ENCODE data around the gene CALM3. TPM values are rescaled to one million over a fixed set of nuclear protein-coding genes. Genes with fewer than 3 reads are reported as not detected.
A peak's percentile ranks its signal among the peaks of the same experiment; 100 is the strongest.

The CALM3 gene
- polyA plus RNA-seq, 1 of the 3 experiments (the other 2 are of a cell fraction) = 495 TPM

- peak; percentile 4 for DNase-seq
- Histone ChIP-seq H3F3A (replicated peaks; ENCODE audit: insufficient read depth) (peaks cover 7% of the 10 kb centered on the region), H3K27ac (ENCODE audit: low read depth in 2 of 2, low read length in 1 of 2) (no peak overlapping the region; a peak in 1 of 4 replicates), H2AFZ (ENCODE audit: low read depth) (no peak overlapping the region), H3K9me3 (no peaks in the 10 kb centered on the region), H4K20me1 (ENCODE audit: insufficient read depth) (no peaks in the 10 kb centered on the region; the same call in 1 of the 2 replicates), H3K79me2 (ENCODE audit: insufficient read depth) (peaks cover 1% of the 10 kb centered on the region; the same call in 1 of the 2 replicates), H3K9ac (no peak overlapping the region), H3K4me2 (no peak overlapping the region), H3K4me1 (ENCODE audit: control insufficient read depth in 1 of 2, insufficient read depth in 2 of 2, low read depth in 1 of 2, low read length in 1 of 2) (peaks cover 0 to 16% of the 10 kb centered on the region in 2 experiments; a peak in 2 of 4 replicates), H3K36me3 (replicated peaks in 1 of 2; ENCODE audit: control insufficient read depth in 1 of 2, insufficient read depth in 2 of 2, low read length in 1 of 2) (peaks cover 12 to 39% of the 10 kb centered on the region in 2 experiments), H3K27me3 (ENCODE audit: insufficient read depth) (no peaks in the 10 kb centered on the region), H3K9me2 (no peaks in the 10 kb centered on the region), H3K4me3 (ENCODE audit: low read depth in 2 of 2, low read length in 1 of 2) (no peak overlapping the region)
- POLR2A ChIA-PET = interaction anchor here (1.0 to 2.0 kb wide), 4 partner anchors 9 to 104 kb away, joined by 3 to 7 read pairs (median 5); partner anchors contain the start of gene CALM3
- WGBS (ENCODE audit: low lambda C conversion rate) = 98% methylated on average over 5 of the region's 6 CpGs
- CTCF ChIA-PET = interaction anchor here (0.7 to 23.7 kb wide), 8 partner anchors 9 to 142 kb away, joined by 3 to 471 read pairs (median 4); partner anchors contain the start of genes CALM3 and DACT3
- TF ChIP-seq SMC3 (IDR thresholded peaks at IDR 0.05; ENCODE audit: low read depth, low read length) = no peak
- no peak for TF ChIP-seq NRF1 (IDR thresholded peaks at IDR 0.05; ENCODE audit: low read depth, low read length)
- no peak for TF ChIP-seq RFX5 (IDR thresholded peaks at IDR 0.05; ENCODE audit: low read length)
- no peak for TF ChIP-seq MEF2A (IDR thresholded peaks at IDR 0.05; ENCODE audit: borderline replicate concordance, low read depth)
- no peak for TF ChIP-seq CHD2 (IDR thresholded peaks at IDR 0.05; ENCODE audit: low read length, partially characterized antibody)
- no peak for TF ChIP-seq FOXJ3 (CRISPR knock-in tag; IDR thresholded peaks at IDR 0.05)
- TF ChIP-seq TCF12 (IDR thresholded peaks at IDR 0.05) = no peak
- TF ChIP-seq, protein P1, sequence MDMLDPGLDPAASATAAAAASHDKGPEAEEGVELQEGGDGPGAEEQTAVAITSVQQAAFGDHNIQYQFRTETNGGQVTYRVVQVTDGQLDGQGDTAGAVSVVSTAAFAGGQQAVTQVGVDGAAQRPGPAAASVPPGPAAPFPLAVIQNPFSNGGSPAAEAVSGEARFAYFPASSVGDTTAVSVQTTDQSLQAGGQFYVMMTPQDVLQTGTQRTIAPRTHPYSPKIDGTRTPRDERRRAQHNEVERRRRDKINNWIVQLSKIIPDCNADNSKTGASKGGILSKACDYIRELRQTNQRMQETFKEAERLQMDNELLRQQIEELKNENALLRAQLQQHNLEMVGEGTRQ (IDR thresholded peaks at IDR 0.05; ENCODE audit: borderline replicate concordance, low read depth, low read length) = no peak
- no peak for TF ChIP-seq RAD21 (IDR thresholded peaks at IDR 0.05; ENCODE audit: low read length)
- TF ChIP-seq, protein P2, sequence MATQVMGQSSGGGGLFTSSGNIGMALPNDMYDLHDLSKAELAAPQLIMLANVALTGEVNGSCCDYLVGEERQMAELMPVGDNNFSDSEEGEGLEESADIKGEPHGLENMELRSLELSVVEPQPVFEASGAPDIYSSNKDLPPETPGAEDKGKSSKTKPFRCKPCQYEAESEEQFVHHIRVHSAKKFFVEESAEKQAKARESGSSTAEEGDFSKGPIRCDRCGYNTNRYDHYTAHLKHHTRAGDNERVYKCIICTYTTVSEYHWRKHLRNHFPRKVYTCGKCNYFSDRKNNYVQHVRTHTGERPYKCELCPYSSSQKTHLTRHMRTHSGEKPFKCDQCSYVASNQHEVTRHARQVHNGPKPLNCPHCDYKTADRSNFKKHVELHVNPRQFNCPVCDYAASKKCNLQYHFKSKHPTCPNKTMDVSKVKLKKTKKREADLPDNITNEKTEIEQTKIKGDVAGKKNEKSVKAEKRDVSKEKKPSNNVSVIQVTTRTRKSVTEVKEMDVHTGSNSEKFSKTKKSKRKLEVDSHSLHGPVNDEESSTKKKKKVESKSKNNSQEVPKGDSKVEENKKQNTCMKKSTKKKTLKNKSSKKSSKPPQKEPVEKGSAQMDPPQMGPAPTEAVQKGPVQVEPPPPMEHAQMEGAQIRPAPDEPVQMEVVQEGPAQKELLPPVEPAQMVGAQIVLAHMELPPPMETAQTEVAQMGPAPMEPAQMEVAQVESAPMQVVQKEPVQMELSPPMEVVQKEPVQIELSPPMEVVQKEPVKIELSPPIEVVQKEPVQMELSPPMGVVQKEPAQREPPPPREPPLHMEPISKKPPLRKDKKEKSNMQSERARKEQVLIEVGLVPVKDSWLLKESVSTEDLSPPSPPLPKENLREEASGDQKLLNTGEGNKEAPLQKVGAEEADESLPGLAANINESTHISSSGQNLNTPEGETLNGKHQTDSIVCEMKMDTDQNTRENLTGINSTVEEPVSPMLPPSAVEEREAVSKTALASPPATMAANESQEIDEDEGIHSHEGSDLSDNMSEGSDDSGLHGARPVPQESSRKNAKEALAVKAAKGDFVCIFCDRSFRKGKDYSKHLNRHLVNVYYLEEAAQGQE (IDR thresholded peaks at IDR 0.05; ENCODE audit: low read depth, low read length) = no peak
- no peak for TF ChIP-seq RCOR1 (IDR thresholded peaks at IDR 0.05; ENCODE audit: low read length)
- TF ChIP-seq, protein P3, sequence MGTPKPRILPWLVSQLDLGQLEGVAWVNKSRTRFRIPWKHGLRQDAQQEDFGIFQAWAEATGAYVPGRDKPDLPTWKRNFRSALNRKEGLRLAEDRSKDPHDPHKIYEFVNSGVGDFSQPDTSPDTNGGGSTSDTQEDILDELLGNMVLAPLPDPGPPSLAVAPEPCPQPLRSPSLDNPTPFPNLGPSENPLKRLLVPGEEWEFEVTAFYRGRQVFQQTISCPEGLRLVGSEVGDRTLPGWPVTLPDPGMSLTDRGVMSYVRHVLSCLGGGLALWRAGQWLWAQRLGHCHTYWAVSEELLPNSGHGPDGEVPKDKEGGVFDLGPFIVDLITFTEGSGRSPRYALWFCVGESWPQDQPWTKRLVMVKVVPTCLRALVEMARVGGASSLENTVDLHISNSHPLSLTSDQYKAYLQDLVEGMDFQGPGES (IDR thresholded peaks at IDR 0.05; ENCODE audit: low read depth, low read length) = no peak
- no peak for TF ChIP-seq FOXM1 (IDR thresholded peaks at IDR 0.05; ENCODE audit: low read depth)
- no peak for TF ChIP-seq JUND (IDR thresholded peaks at IDR 0.05)
- TF ChIP-seq EZH2phosphoT487 (IDR thresholded peaks at IDR 0.05; ENCODE audit: borderline replicate concordance, low read depth) = no peak
Measured at GRCh38 chr19:46611776-46612175, 10.6 kb downstream of the CALM3 start.
